Ovary (tissue), 9 donors: Measurements from ENCODE around the gene HBA1. TPM values are rescaled to one million over a fixed set of nuclear protein-coding genes. Genes with fewer than 3 reads are reported as not detected.

Experiments
- DNase-seq, 5 donors: peaks; one replicate each; pipeline ENCODE4 v3.0.0-alpha.2; 2019 to 2020
- H3K27ac ChIP-seq, 2 donors: fragments of 200-600 bp; one replicate each; pipeline versions ENCODE4 v1.5.1 to v1.8.0; 2019 to 2022
- H3K27me3 ChIP-seq: fragments of 200-600 bp; one replicate; pipeline ENCODE4 v1.8.0; 2022
- H3K36me3 ChIP-seq: fragments of 200-600 bp; sonication (generic); one replicate; pipeline ENCODE4 v1.5.1; 2019
- H3K4me1 ChIP-seq: one replicate; pipeline ENCODE4 v1.8.1; 2013; ENCODE audit warnings: mild to moderate bottlenecking, moderate library complexity; ENCODE audit not compliant: insufficient read depth
- H3K4me3 ChIP-seq: fragments of 200-600 bp; sonication (generic); one replicate; pipeline ENCODE4 v1.5.1; 2017
- H3K9me3 ChIP-seq, 2 donors: fragments of 200-600 bp in 1 of 2; sonication (generic) in 1 of 2; one replicate each; pipeline versions ENCODE4 v1.5.1 to v1.8.1; 2013 to 2019; ENCODE audit warnings: mild to moderate bottlenecking in 1 of 2, moderate library complexity in 1 of 2
- CTCF ChIP-seq, 3 donors: fragments of 450-650 bp in 2 of 3; fragments of 200-600 bp in 1 of 3; IDR thresholded peaks; one replicate each; pipeline versions ENCODE4 v1.5.1 to v1.8.0; 2016 to 2022; ENCODE audit warnings: antibody characterized with exemption in 3 of 3, mild to moderate bottlenecking in 1 of 3
- EP300 ChIP-seq: sonication (generic); formaldehyde crosslinking; IDR thresholded peaks from one replicate; pipeline ENCODE4 v1.6.1; 2017; ENCODE audit warnings: antibody characterized with exemption
- POLR2A ChIP-seq: fragments of 450-650 bp; IDR thresholded peaks from one replicate; pipeline ENCODE4 v1.6.1; 2017; ENCODE audit warnings: antibody characterized with exemption, mild to moderate bottlenecking, moderate library complexity
- WGBS, 3 donors: extraction: QIAGEN DNeasy Blood & Tissue Kit in 1 of 3; methylation state at CpG; one replicate each; pipeline versions ENCODE4 v1.1.5 to v1.1.7; 2013 to 2017; 5-methylcytosine and 5-hydroxymethylcytosine counted together
- intact Hi-C, 4 donors: fragments of 100-400 bp; cut with DNase I; formaldehyde crosslinking; loops; one replicate each; pipeline versions ENCODE4 v1.11.0 to v1.15.1; 2022 to 2023
- polyA plus RNA-seq, 2 donors: library from polyadenylated mRNA; stranded (reverse); fragments of 200-250 nt in 1 of 2; fragments of 350-450 nt in 1 of 2; fragmentation: Illumina TruSeq in 1 of 2; extraction: RNeasy Lipid Tissue Mini Kit (QIAGEN cat#74804) in 1 of 2; gene quantifications; one replicate each; pipeline ENCODE4 v1.2.3, GENCODE V29; 2013 to 2014
- total RNA-seq, 7 donors: library from RNA; depleted of rRNA in 2 of 7; stranded (reverse); fragments of >200 nt in 2 of 7; fragmentation: NEBNext Ultra II Directional in 3 of 7; extraction: Animal tissue kit (Norgen Biotek cat#: 25700) in 3 of 7; gene quantifications; one replicate each; pipeline versions ENCODE4 v1.1.0 to v1.2.4, GENCODE V29; 2016 to 2023
- donor health status: DM: no; HTN: no; CAD: no; lungs with moderate emphysema.
- donor health status: DM: no; HTN: no; CAD: no.
- donor health status: Bipolar disorder and iron deficiency.
- donor health status: DM: yes; HTN: yes; CAD: no.
- donor health status: DM: no; HTN: no; CAD: no.
- donor health status: DM: yes; HTN: yes; CAD: no.

The HBA1 gene
- total and polyA plus RNA-seq, 9 donors, result 0.50 to 206 (median 32.9) TPM

DNA sequence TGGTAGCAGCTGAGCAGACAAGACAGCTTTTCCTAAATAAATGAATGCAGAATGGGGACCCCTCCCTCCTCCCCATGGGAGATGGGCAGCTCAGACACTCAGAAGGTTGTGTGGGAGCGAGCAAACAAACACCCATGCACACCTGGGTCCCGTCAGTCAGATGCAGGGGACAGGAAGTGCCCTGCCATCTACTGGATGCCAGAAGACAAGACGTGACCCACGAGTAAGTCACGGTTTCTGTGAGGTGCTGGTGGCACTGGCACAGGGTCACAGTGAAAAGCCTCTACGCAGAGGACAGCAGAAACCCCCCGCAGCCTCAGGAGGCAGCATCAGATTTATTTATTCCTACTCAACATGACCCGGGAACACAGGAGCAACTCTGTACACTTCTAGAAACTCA lies 12.2 kb downstream of the HBA1 start:
- H3K4me1 ChIP-seq, result no peaks in the 10 kb centered on the region
- H3K4me3 ChIP-seq, result no peak overlapping the region
- no peak for DNase-seq
- H3K27me3 ChIP-seq, result no peaks in the 10 kb centered on the region
- TF ChIP-seq CTCF (IDR thresholded peaks at IDR 0.05) (no peak), POLR2A (no peak), EP300 (no peak)
- H3K36me3 ChIP-seq, result no peaks in the 10 kb centered on the region
- H3K27ac ChIP-seq, result no peak overlapping the region
- H3K9me3 ChIP-seq, result no peaks in the 10 kb centered on the region
- intact Hi-C loops, result no loop called here
- 72 to 82% (median 77%) methylated on average over 8 of the region's 8 CpGs for WGBS, 3 donors

DNA sequence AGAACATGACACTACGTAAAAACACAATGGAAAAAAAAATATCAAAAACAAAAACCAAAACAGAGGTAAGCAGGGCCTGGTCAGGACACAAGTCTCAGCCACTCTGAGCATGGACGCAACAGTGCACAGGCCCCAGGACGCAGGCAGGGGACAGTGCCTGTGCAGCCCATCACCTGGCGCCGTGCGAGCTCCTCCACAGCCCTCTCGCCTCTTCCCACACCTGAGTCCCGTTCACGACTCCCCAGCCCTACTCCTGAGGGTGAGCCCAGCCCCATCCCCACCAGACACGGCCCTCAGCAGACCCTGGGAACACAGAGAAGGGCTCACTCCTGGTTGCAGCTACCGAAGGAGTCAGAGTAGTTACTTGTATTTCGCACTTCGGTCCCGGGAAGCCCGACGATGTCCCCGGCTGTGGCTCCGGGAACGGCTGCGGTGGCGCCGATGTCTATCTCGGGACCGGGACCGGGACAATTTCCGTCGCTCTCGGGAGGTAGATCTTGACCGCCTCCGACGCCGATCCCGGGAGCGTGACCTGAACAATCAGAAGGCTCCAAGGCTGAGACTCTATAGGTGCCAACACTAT lies 13.2 kb downstream of the HBA1 start:
- WGBS, 3 donors, result 89 to 93% (median 91%) methylated on average over 34 of the region's 34 CpGs
- no peak for DNase-seq
- no peak overlapping the region for H3K27ac ChIP-seq
- H3K4me3 ChIP-seq, result no peak overlapping the region
- intact Hi-C loops, result no loop called here
- no peaks in the 10 kb centered on the region for H3K36me3 ChIP-seq
- H3K9me3 ChIP-seq, result no peaks in the 10 kb centered on the region
- no peaks in the 10 kb centered on the region for H3K4me1 ChIP-seq
- no peak for TF ChIP-seq POLR2A
- no peak for TF ChIP-seq EP300
- no peak for TF ChIP-seq CTCF (IDR thresholded peaks at IDR 0.05)
- no peaks in the 10 kb centered on the region for H3K27me3 ChIP-seq

DNA sequence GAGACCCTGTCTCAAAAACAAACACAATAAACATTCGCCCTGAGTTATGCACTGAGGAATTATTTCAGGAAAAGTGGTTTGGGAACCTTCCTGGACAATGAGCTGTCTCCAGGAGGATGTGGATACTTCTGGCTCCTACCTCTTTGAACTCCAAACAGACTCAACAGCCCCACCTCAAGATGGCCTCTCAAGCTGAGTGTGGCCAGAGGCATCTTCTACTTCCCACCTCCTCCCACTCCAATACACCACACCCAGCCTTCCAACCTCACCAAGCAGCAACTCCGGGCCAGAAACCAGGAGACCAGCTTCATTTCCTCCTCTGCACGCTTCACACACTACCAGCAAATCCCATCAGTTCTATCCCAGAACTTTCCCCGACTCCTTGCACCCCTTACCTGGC lies 15.4 kb downstream of the HBA1 start:
- H3K36me3 ChIP-seq, result no peaks in the 10 kb centered on the region
- DNase-seq, result no peak
- H3K4me3 ChIP-seq, result no peak overlapping the region
- intact Hi-C loops, result no loop called here
- H3K4me1 ChIP-seq, result no peaks in the 10 kb centered on the region
- WGBS, 3 donors, result 81 to 91% (median 88%) methylated on average over 4 of the region's 4 CpGs
- H3K27me3 ChIP-seq, result no peaks in the 10 kb centered on the region
- no peak overlapping the region for H3K27ac ChIP-seq
- no peaks in the 10 kb centered on the region for H3K9me3 ChIP-seq
- no peak for TF ChIP-seq POLR2A
- no peak for TF ChIP-seq CTCF (IDR thresholded peaks at IDR 0.05)
- no peak for TF ChIP-seq EP300

GRCh38 chr16:192686-193085 lies 16.2 kb downstream of the HBA1 start:
- DNase-seq, result no peak
- Histone ChIP-seq H3K9me3 (no peaks in the 10 kb centered on the region), H3K4me1 (no peaks in the 10 kb centered on the region), H3K36me3 (no peaks in the 10 kb centered on the region), H3K4me3 (no peak overlapping the region), H3K27me3 (no peaks in the 10 kb centered on the region), H3K27ac (no peak overlapping the region)
- intact Hi-C loops, result no loop called here
- 92 to 94% (median 93%) methylated on average over 11 of the region's 11 CpGs for WGBS, 3 donors
- TF ChIP-seq CTCF (IDR thresholded peaks at IDR 0.05) (no peak), POLR2A (no peak), EP300 (no peak)
